Stimulated activated CD4-positive, alpha-beta T cell treated with anti-CD3 and anti-CD28 coated beads, TNF-alpha, amount 100 ng/mL, for 1 hour (primary cell): ENCODE measurements around the gene GPC6.
"Not testable (repeated sequence)": the region's sequence is repeated elsewhere in the genome, so short reads cannot be mapped to it uniquely, and the experiment has no call there.

ENCODE experiments used
- DNase-seq, 3 donors: peaks; one replicate each; pipeline ENCODE4 v3.0.0-alpha.2; 2020; ENCODE audit warnings: low read depth in 3 of 3, low spot score in 1 of 3

The GPC6 gene

GRCh38 chr13:93318534-93319254 is 92.1 kb downstream of the GPC6 start:
- no peak for DNase-seq

DNA sequence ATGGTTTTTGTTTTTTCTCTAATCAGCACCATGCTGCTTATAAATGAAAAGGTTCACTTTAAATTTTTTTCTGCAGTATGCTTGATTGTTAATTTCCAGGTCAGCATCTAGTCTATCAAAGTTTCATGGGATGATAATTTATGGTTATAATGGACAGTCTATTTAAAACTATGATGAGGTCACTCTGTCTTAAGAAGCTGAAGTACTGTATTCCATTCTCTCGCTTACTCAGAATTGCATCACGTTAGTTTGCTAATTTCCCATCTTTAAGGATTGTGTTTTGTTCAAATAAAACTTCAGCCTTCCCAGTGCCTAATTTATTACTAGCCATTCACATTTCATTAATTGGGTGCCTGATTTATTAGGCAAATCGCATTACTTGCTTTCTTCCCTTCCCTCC is 94.3 kb downstream of the GPC6 start:
- no peak for DNase-seq

DNA sequence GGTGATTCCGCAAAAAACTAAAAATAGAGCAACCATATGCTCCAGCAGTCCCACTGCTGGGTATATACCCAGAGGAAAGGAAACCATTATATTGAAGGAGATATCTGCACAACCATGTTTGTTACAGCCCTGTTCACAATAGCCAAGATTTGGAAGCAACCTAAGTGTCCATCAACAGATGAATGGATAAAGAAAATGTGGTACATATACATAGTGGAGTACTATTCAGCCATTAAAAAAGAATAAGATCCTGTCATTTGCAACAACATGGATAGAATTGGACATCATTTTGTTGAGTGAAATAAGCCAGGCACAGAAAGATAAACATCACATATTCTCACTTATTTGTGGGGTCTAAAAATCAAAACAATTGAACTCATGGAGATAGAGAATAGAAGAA is 97.3 kb downstream of the GPC6 start:
- not testable (repeated sequence) for DNase-seq

DNA sequence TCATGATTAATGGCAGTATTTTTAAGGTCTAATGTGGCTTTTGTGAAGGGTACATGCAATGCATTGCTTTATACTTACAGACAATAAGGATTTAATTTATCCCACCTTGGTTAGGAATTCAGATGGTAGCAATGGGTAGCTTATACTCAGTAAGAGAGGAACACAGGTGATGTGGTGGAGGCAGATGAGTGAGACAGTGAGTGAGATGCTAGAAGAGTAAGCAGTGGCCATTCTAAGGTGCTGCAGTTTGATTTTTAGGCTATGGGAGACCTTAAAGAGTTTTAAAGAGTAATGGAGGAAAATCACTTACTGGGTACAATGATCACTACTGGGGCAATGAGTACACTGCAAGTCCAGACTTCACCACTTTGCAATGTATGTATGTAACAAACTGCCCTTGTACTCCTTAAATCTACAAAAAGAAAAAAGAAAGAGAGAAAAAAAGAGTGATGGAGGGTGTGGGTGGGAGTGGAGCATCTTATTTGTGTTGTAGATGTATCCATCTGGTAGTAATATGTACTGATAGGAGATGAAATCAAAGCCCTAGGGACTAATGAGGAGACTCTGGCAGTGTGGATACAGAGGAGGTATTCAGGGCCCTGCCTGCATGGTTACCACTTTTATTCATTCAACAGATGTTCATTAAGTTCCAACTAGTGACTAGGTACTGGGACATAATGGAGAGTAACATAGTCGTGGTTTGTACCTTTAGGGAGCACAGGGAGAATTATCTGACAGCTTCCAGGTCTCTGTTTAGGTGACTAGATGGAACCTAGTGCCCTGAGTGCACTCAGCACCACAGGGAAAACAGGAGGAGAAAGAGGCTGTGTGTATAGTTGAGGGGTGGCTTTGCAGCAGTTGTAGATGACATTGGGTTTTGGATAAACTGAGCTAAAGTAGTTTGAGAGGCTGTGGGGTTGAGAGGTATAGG is 99.0 kb downstream of the GPC6 start:
- no peak for DNase-seq

- DNase-seq, result no peak
Measured at GRCh38 chr13:93326234-93326811, 99.7 kb downstream of the GPC6 start.

- DNase-seq, result no peak
Measured at GRCh38 chr13:93328943-93329342, 102.3 kb downstream of the GPC6 start.

- no peak for DNase-seq
Measured at GRCh38 chr13:93336728-93337127, 110.1 kb downstream of the GPC6 start.

GRCh38 chr13:93338030-93338429 is 111.4 kb downstream of the GPC6 start:
- no peak for DNase-seq

DNA sequence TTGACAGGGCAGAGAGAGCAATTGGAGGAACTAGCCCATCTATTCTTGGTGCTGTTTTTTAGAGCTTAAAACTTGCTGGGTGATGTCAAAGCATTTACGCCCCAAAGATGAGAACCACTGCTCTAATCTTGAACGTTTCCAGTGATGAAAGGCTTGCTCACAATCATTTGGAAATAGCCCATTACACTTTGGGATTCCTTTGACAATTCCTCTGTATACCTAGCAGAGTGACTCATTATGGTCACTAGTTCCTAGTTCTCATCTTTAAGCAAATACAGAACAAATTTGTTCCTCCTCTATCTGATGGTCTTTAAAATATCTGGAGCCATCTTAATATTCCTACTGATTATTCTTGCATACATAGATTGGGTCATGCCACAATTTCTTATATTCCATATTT is 112.3 kb downstream of the GPC6 start:
- no peak for DNase-seq

GRCh38 chr13:93339550-93339949 is 112.9 kb downstream of the GPC6 start:
- DNase-seq, result no peak

GRCh38 chr13:93341517-93341916 is 114.9 kb downstream of the GPC6 start:
- DNase-seq, result no peak

DNA sequence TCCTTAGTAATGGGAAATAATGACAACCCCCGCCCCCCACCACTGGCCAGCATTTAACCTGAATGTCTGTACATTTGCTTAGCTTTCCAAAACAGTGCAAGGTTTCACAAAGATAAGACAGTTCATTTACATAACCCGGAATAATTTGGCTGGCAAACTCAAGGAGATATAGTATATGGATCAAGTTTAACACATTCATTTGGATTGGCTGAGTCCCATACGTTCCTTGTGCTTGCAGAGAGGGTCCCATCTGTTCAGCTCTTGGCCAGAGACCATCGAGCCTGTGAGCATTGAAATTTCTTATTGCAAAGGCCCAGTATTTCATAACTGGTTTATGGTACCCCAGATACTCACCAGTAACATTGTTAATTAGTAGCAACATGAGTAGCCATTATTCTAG is 116.5 kb downstream of the GPC6 start:
- DNase-seq, result no peak

- DNase-seq, result no peak
Measured at GRCh38 chr13:93344048-93344705, 117.6 kb downstream of the GPC6 start.

- no peak for DNase-seq
Measured at GRCh38 chr13:93345024-93345423, 118.4 kb downstream of the GPC6 start.

- DNase-seq, result no peak
Measured at GRCh38 chr13:93345770-93346169, 119.2 kb downstream of the GPC6 start.

GRCh38 chr13:93352616-93353015 is 126.0 kb downstream of the GPC6 start:
- no peak for DNase-seq

DNA sequence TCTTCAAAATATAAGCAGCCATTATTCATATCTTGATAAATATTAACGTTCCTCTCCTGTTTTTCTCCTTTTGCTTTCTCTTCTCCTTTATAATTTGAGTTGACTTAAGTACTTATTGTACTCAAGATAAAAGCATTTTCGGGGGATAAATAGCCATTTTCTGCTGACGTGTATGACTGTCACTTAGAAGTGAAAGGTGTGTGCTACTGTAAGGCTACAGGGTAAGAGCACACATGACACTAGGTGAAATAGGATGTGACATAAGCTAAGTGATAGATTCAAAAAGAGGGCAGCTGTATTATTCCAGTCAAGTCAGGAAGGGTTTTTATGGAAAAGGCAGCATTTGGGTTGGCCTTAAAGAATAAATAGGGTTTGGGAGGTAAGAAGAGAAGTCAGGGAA is 128.5 kb downstream of the GPC6 start:
- DNase-seq, result no peak

GRCh38 chr13:93356469-93356868 is 129.9 kb downstream of the GPC6 start:
- no peak for DNase-seq

DNA sequence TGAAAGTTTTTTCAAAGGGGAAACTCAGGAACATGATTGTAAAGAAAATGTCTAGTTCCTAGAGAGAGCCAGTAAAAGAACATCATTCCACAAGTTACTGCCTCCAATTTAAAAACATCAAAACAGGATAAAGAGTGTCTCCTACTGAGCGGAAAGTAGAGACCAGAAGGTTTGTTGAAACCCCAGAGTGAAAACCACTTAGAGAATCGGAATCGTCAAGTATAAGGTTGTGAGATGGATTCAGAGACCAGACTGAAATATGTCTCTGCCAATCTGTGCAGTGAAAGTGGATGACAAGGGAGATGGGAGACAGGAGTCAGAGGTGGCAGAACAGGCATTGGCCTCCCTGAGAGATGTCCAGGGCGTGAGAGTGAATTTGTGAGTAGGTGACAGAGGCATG is 133.4 kb downstream of the GPC6 start:
- DNase-seq, result no peak

DNA sequence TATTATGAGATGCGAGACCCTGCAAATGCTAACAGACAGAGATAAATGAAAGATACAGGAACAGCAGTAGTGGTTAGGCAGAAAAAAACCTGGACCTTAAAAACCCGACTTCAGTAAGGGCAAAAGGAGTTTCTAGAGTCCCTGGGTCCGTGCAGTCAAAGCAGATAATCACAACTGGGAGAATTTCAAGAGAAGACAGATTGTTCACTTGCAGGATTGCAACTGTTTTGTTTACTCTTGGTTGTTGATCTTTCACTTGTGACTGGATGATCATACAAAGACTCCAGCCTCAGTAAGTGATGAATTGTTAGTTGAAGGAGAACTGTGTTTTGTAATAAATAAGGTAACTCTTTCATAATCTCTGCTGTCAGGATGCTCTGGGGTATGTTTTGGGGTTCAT is 135.1 kb downstream of the GPC6 start:
- no peak for DNase-seq

GRCh38 chr13:93364166-93364565 is 137.6 kb downstream of the GPC6 start:
- no peak for DNase-seq

DNA sequence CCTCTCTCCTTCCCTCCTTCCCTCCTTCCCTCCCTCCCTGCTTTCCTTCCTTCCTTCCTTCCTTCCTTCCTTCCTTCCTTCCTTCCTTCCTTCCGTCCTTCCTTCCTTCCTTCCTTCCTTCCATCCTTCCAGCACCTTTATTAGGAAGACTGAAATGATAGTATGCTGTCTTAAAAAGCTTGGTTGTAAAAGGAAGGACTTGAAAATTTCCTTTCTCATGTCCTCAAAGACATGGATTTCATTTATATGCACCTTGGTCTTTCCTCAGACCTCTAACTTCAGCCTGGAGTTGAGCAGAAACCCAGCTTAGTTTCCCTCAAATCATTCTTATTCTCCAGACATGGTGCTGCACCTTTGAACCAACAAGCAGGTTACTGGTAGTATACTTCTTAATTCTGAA is 141.7 kb downstream of the GPC6 start:
- DNase-seq, result no peak
